ENCODE results near the gene RAD51B.
"Not testable (repeated sequence)": the region's sequence is repeated elsewhere in the genome, so short reads cannot be mapped to it uniquely, and the experiment has no call there.

Gene RAD51B

DNA sequence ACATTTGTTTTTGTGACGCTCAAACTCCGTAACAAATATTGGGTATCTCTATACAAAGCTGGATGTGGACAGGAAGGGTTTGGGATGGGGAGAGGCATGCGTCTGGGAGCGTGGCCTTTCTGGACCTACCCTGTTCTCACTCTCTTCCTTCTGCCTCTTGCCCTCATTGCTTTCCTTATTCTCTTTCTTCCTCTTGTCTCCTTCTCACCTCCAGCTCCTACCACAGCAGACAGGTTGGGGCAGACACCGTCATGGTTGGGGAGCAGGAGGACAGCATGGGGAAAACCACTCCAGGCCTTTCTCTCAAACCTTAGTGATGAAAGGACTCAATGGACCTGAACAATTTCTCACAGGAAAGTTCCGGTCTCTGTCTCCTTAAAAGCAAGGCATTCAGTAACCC lies 465.3 kb downstream of the RAD51B start:
- DNase-seq, result no peak

DNA sequence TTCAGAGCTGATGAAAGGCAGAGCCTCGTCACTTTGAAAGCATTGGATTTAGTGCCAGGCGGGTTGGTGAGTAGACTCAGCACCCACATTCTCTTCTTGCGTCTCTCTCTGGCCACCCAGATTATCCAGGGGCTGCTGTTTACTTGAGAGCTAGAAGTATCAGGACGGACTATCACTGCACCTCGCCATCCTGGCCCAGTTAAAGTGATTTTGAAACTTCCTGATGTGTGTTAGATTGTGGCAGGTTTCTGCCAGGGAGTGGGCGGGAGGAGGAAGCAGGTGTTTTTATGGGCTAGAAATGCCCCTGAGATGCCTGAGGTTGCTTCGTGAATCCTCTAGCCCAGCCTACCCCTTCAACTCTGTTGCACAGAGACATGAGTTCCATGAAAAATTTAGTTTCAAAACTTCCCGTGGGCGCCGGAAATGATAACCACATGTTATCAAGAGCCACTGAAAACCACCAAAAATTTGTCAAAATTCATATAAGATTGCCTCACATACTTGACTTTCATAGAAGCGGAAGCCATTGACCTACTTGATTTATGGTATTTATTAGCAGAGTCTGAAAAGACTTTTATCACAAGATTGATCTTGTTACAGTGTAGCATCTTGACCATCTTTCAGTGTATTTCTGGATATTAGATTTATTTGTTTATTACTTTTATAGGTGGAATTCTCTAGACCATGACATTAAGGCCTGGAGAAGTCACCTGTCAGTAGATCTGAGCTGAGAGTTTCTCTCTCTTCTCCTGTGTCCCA lies 466.0 kb downstream of the RAD51B start:
- peak; percentile 26 to 46 for DNase-seq

DNA sequence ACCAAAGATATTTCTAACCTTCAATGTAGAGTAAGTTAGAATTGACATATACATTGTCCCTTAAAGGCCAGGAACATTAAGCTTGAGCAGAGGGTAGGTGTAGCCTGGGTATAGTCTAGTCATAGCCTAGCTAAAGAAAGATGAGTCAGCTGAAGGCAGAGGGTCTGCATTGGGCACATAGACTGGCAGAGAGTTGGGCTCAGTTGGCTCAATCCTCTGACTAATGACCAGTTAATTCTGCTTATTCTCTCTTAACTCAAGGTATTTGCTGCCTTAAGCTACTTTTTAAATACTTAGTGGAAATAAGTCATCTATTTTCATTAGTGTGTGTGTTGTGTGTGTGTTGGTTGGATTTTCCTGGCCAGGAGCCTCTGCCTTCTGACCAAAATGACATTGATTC lies 467.1 kb downstream of the RAD51B start:
- no peak for DNase-seq

DNA sequence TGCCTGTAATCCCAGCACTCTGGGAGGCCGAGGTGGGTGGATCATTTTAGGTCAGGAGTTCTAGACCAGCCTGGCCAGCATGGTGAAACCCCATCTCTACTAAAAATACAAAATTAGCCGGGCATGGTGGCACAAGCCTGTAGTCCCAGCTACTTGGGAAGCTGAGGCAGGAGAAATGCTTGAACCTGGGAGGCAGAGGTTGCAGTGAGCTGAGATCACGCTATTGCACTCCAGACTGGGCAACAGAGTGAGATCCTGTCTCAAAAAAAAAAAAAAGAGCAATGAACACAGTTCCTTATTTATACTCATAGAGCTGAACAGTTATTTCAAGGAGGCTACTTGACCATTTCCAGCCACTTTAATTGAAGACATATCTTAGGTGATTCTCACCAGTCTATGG lies 469.9 kb downstream of the RAD51B start:
- not testable (repeated sequence) for DNase-seq

DNA sequence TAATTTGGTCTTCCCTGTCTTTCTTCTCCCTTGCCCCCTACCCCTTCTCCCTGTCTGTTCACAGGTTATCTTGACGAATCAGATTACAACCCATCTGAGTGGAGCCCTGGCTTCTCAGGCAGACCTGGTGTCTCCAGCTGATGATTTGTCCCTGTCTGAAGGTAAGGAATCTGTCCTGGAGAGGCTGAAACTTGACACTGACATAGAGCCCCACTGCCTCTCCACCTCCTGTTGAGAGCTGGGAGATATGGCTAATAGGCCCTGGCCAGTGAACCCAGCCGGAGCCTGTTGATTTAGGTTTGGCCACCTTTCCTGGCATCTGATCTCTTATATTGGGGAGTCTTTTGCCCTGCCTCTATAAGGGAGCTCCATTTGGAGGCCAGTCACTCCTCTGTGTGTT lies 472.2 kb downstream of the RAD51B start:
- DNase-seq, result no peak

DNA sequence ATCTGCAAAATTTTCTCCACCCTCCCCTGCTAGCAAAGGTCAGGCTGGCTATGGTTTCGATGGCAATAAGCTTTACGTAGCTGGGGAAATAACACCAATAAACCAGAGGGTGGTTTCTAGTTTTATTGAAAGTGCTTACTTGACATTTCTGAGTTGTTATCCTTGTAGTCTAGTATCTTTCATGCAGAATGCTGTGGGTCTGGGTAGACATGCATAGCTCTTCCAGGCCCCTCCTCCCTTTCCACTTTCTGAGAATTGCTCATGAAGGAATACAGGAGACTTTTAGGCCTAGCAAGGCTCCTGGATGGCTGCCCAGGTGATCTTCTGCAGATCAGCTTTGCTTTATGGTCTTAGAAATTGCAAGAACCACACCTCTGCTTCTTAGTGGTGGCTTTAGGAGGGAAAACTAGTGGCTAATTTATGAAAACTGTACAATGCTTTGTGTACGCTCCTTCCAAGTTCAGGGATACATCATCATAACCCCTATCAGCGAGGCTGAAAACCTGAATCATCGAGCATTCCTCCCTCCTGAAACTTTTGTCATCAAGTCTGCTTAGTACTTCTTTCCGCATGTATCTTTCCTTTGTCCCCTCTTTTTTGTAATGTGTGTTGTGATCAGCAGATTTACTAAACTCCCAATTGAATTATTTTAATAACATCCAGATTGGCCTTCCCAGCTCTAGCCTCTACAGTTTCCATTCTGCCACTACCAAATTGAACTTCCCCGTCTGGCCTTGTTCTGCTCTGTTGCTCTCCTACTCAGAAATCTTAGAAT lies 473.0 kb downstream of the RAD51B start:
- no peak for DNase-seq

DNA sequence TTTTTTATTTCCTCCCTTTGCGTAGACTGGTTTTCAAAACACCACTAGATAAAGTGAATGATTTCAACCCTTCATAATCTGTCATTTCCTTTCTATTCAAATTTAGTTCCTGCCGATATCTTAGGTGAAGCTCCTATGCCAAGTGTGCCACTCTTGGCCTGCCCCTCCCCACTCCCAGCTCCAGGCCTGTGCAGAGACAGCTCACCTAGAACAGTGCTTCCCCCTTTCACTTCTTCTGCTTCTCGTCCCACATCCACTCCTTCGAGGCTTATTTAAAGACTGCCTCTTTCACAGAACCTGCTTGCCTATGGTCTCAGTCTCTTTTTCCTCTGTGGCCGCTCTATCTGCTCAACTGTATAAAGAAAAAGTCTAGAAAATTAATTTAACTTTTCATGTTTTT lies 473.8 kb downstream of the RAD51B start:
- DNase-seq, result no peak

DNA sequence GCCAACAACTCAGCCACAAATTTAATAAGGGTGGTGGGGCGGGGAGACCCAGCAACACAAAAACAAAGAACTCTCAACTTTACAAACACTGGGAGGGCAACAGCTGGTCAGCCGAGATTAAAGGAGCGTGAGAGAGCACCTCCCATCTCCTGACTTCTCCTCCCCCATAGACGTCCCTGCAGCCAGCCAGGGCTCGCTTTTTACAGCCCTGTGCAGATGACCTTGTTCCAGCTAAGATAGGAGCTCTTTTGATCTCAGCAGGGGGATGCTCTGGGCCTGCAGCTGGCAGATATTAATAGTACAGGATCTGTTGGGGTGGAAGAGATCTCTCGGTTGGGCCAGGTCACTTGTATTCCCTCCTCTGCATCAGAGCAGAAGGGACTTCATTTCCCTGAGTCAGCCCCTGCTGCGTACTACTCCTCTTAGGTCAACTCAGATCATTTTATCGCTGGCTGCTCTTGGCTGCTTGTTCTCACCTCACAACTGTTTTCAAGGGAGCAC lies 475.8 kb downstream of the RAD51B start:
- DNase-seq, result no peak

DNA sequence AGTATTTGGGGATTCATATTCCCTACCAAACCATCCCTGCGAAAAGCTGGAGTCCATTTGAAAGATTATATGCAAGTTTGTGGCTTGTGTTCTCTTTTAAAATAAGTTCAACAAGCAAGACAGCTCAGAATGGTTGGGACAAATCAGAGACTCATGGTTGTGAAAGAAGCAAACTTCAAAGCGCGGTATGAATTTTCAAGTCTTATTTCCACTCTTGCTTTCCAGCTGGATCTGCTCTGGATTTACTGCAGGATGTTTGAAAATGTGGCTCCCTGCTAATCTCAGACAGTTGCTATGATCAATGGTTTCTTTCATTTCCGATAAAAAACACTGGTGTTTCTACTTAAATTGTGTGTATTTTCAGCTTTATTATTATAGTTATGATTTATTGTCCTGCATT lies 477.5 kb downstream of the RAD51B start:
- DNase-seq, result no peak

DNA sequence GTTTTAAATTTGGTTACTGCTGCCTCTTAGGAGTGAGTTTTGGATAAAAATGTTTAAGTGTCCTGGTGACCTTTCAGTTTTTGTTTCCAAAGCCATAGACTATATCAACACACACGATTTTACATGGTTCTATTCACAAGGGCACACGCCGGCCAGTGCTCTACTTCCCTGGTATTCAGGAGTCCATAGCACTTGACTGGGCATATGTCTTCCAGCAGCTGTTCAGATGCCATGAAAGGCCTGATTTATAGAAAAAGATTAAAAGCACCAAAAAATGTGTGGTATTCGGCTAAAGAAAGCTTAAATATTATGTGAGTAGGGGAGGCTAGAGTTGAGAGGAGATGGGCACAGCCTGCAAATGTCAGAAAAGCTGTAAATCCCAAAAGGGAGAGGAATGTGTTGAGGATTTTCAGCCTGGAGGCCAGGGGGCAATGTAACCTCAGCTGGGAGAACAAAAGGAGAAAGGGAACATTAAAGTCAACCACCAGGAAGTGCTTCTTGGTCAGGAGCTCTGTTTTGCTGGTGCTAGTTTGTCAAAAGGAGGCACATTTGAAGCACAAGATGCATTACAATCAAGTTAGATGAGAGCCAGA lies 478.4 kb downstream of the RAD51B start:
- DNase-seq, result peak; percentile 14 to 21

DNA sequence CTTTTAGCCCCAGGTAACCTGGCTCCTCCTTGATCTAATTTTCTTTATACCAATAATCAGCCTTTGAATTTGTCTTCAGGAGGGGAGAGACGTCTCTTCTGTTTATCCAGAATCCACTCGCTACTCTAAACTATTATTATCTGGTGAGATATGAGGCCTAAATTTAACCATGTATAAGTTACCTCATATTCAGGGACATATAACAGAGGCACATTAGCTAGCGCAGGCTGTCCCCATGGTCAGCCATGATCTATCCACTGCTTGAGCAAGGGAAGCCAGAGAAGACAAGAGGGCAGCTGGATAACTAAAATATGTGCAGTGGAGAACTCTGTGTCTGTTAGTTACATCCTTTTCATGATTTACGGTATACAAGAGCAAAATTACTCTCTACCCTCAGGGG lies 481.0 kb downstream of the RAD51B start:
- DNase-seq, result no peak

DNA sequence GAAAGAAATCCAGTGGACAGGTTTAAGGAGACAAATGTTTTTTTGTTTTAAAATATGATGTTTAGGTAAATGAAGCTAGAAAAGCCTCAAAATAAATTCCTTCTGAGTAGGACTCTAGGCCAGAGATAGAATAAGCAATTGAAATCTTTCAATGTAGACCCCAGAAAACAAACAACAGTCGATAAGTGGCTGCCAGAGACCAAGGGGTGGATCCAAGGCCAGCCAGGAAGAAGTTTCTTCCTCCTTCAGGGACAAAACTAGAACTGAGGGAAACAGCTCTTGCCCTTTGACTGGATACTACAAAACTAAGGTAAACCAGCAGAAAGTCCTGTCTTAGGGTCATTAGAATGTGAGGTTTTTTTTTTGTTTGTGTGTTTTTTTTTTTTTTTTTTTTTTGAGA lies 481.6 kb downstream of the RAD51B start:
- no peak for DNase-seq

DNA sequence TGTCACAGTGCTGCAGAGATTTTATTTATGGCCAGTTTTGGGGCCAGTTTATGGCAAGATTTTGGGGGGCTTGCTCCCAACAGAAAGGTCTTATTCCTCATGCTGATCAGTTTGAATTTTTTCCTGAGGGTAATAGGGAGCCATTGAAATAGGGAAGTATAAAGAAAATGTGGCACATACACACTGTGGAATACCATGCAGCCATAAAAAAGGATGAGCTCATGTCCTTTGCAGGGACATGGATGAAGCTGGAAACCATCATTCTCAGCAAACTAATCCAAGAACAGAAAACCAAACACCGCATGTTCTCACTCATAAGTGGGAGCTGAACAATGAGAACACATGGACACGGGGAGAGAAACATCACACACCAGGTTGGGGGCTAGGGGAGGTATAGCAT lies 483.4 kb downstream of the RAD51B start:
- DNase-seq, result not testable (repeated sequence)

DNA sequence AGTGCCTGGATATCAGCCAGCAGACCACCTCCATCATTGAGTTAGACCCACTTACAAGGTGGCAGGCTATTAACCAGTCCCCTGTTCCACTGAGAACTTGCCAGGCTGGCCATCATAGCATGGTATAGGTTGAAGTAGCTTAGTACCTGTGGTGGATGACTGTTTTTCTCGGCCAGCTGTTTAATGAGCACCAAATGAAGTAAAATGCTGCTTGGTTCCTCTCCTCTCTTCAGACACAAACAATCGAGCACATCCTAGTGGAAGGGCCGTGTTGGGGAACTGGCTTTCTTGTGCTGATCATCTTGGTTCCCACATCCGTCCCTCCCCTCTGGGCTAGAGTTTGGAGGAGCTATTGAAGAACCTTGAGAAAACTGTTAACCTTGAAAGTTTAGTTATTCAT lies 486.2 kb downstream of the RAD51B start:
- no peak for DNase-seq

DNA sequence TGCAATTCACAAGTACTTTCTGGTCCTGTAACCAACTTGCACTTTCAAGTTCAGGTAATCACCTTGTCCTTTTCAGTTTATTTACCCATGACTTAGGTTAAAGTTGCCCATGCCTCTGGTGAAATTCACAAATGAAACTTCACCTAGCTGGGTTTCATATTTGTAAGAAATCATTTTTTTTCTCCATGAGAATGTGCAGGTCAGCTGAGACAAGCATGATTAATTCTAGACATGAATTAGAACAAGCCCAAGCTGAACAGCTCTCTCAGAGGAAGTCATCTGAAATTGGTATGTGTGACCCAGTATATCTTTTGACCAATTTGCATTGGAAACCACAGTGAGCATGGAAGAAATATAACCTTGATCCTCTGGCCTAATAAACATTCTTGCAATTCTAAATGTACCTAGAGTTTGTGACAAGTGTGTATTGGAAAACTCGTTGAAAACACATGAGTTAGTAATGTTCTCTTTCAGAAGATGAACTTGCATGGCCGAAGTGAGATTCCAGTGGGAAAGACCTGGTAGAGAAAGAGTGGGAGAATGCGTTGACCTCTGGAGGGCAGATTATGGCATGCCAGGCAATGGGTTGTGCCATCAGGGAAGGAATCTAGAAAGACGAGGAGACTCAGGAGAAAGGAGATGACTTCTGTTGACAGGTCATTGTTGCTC lies 486.8 kb downstream of the RAD51B start:
- no peak for DNase-seq

DNA sequence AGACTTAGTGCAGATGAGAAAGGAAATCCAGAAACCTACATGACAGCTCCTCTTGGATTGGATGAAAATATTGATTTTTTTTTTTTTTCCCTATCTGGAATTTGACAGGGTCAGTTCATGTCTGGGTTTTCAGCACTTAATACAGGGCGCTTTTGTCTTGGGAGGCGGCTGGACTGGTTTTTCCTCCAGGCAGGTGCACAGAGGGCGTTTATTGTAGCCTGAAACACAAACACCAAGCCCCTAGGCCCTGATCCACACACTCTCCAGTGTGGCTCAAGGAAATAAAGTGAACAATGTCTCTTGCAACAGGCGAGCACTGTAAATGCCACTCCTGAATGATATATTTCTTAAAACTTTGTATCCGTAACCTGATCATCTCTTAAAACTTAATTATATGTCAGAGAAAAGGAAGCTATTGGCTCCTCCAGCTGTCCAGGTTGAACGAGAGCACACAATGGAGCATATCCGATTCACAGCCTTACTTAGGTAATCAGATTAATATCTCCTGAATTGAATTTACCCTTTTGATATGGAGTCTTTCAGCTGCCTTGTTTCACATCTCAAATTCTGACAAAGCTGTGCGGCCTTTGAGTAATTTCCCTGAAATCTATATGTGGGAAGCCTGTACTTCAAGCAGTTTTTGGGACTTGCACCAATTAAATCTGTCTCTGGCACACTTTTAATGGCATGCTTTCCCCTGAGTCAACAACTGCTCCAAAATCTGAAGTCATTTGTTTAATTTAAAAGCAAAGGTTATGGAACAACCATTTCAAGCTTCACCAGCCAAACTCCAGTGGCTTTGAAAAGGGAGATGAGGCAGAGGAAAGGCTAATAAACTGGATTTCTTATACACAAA lies 487.6 kb downstream of the RAD51B start:
- DNase-seq, result no peak

DNA sequence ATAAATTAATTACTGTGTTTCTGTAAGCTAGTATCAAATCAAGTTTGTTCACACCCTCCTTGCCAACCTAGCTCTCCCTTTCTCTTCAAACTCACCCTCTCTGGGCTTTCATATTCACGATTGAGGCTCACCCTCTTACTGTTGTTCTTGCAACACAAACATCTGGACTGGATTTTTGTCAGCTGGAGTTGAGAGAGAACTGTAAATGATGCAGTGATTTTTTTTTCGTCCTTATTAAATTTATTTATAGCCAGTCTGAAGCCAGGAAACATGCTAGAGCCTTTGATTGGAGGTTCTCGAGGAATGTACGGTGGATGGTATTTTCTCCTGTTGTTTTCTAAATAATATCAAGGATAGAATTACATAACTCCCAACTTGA lies 488.2 kb downstream of the RAD51B start:
- DNase-seq, result no peak

DNA sequence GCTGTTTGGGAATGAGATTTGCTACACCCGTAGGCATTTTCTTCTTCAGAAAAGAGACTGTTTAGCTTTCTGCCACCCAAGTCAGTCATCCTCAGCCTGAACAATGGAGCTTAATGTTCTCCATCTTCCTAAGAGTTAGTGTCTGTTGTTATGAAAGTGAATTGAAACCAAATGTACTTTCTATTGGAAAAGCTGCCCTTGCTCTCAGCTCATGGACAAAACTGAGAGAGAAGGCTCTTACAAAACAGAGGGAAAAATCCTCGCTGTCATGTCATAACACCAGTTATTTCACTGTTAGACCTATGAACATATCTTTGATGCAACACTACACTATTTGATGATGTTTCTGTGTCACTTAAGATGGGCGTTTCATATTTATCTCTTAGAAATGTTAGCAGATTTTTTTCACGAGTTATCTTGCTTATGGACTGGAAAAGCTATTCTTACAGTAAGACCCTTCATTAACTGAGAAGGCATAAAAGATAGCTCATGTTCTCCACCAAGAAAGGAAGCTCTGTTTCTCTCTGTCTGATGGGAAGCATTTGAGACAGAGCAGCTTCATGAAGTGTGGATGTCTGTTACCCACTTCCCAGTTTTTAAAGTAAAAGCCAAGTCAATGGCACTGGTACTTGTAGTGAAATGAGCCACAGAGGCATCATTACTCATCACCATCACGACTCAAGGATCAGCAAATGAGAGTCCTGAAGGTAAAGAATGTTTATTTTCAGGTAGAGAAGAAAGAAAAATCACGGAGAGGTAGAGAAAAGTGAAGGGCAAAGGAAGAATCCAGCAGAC lies 489.3 kb downstream of the RAD51B start:
- peak; percentile 4 to 7 for DNase-seq

DNA sequence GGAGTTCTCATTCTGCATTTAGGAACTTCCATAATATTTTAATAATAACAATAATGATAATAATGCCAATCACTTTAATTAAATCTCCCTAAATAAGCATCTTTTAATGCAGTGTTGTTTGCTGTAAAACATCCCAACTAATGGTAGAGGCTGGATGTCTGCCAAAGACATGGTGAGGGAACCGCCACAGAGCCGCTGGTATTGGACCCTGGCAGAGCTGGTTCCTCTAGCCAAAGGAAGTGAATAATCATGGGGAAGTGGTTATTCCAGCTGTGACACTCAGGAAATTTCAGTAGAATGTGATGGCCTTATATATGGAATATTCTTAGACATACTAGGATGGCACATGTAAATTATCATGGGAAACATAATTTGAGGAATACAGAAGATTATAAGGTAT lies 490.0 kb downstream of the RAD51B start:
- DNase-seq, result peak; percentile 8 to 19

DNA sequence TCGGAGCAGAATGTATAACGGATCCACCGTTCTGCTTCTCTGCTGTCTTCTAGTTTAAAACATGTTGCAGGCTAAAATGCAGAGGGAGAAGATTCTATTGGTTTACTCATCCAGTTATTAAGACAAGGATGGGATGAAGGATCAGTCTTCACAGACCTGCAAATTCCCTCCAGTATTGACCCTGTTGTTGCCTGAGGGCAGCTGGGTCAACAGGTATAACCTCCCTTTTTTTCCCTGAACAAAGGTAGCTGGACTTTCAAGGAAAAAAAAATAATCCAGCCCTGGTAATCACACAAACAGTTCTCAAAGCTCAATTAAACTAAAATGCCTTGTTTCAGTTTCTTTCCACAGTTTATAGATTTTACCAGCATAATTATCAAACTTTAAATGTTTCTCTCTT lies 492.7 kb downstream of the RAD51B start:
- no peak for DNase-seq

DNA sequence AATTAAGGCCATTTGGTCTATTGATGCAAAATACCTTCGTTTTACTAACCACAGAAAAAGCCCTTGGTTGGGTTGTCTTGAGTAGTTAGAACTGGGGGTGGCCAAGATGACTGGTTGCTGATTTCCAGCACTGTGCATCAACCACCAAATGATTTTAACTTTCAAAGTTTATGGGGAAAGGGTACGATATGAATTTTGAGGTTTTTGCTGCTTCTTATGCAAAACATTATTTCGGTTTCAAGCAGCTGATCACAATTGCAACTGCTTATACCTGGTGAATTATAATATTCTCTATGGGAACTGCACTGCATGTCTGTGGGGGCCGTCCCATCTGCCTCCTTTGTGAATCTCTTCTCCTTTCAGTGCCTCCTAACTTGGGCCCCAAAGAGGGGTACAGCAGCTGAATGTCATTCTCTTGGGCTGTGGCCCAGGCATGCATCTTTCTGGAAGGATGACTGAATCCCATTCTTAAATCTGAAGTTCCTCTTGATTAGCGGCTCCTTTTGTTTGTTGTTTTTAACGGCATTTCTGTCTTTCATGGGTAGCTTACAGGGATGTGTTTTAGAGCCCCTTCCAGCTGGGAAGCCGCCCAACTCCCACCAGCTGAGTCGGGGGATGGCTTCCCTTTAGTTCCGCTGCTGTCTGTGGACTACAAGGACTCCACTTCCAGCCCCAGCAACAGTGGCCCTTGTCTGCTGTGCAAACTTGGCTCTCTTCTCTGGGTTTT lies 493.5 kb downstream of the RAD51B start:
- no peak for DNase-seq
